Natural killer cell (primary cell): ENCODE data around the gene NMUR1. TPM values are rescaled to one million over a fixed set of nuclear protein-coding genes. Genes with fewer than 3 reads are reported as not detected.
"Not testable (repeated sequence)": the region's sequence is repeated elsewhere in the genome, so short reads cannot be mapped to it uniquely, and the experiment has no call there.

Experiments
- ATAC-seq, 3 donors: fragments of 150-1000 bp in 2 of 3; fragments of 200-7000 bp in 1 of 3; cut with Tn5 transposase; 1 replicate in 1 of 3; 2 replicates in 2 of 3; pipeline ENCODE4 v1.10.0; 2021; ENCODE audit warnings: mild to moderate bottlenecking in 2 of 3, moderate library complexity in 2 of 3
- DNase-seq, 2 donors: peaks; one replicate each; pipeline versions ENCODE4 v3.0.0 to v3.0.0-alpha.2; 2013 to 2021; ENCODE audit warnings: mixed read lengths in 1 of 2
- H3K27ac ChIP-seq: one replicate; pipeline ENCODE4 v1.5.1; 2013; ENCODE audit warnings: mild to moderate bottlenecking, low read length
- H3K27me3 ChIP-seq: one replicate; pipeline ENCODE4 v1.6.1; 2013; ENCODE audit warnings: low read length; ENCODE audit not compliant: control insufficient read depth, insufficient read depth
- H3K36me3 ChIP-seq: one replicate; pipeline ENCODE4 v1.6.1; 2013; ENCODE audit warnings: low read length; ENCODE audit not compliant: control insufficient read depth, insufficient read depth
- H3K4me1 ChIP-seq: one replicate; pipeline ENCODE4 v1.6.1; 2013; ENCODE audit warnings: low read length; ENCODE audit not compliant: control insufficient read depth, insufficient read depth
- H3K4me3 ChIP-seq: one replicate; pipeline ENCODE4 v1.5.1; 2013; ENCODE audit warnings: low read length
- H3K9me3 ChIP-seq: one replicate; pipeline ENCODE4 v1.6.1; 2013; ENCODE audit warnings: low read length; ENCODE audit not compliant: control insufficient read depth, insufficient read depth
- H3K27ac Mint-ChIP-seq, 2 donors: one replicate each; pipeline ENCODE4 v1.8.0; 2022; ENCODE audit warnings: mild to moderate bottlenecking in 2 of 2, mixed read lengths in 2 of 2, moderate library complexity in 1 of 2
- H3K27me3 Mint-ChIP-seq, 2 donors: one replicate each; pipeline ENCODE4 v1.8.0; 2022; ENCODE audit warnings: low read depth in 2 of 2, mixed read lengths in 2 of 2
- H3K36me3 Mint-ChIP-seq: one replicate; pipeline ENCODE4 v1.8.0; 2022; ENCODE audit warnings: mixed read lengths
- H3K4me1 Mint-ChIP-seq, 2 donors: one replicate each; pipeline ENCODE4 v1.8.0; 2022; ENCODE audit warnings: mixed read lengths in 2 of 2
- H3K4me3 Mint-ChIP-seq: one replicate; pipeline ENCODE4 v1.8.0; 2022; ENCODE audit warnings: mild to moderate bottlenecking, moderate library complexity, mixed read lengths
- H3K9me3 Mint-ChIP-seq, 2 donors: one replicate each; pipeline ENCODE4 v1.8.0; 2022; ENCODE audit warnings: mixed read lengths in 2 of 2
- CTCF ChIP-seq: fragments of 200-600 bp; IDR thresholded peaks from one replicate; pipeline ENCODE4 v1.8.0; 2022; ENCODE audit warnings: antibody characterized with exemption
- WGBS: methylation state at CpG from one replicate; pipeline ENCODE4 v1.1.7; 2013; ENCODE audit warnings: missing lambda C conversion rate; ENCODE audit not compliant: insufficient coverage; 5-methylcytosine and 5-hydroxymethylcytosine counted together
- intact Hi-C: fragments of 100-400 bp; cut with micrococcal nuclease; formaldehyde crosslinking; loops from one replicate; pipeline ENCODE4 v1.14.2; 2022
- total RNA-seq, 4 donors: library from RNA; stranded (reverse); fragments of 120-200 nt in 1 of 4; gene quantifications; one replicate each; pipeline versions ENCODE4 v1.2.3 to v1.2.4, GENCODE V29; 2013 to 2022

The NMUR1 gene
- total RNA-seq, 3 donors from 2014 or later (not counting 1 experiment from before 2014, with no cell fraction given): 67.4 to 103 (median 80.2) TPM

DNA sequence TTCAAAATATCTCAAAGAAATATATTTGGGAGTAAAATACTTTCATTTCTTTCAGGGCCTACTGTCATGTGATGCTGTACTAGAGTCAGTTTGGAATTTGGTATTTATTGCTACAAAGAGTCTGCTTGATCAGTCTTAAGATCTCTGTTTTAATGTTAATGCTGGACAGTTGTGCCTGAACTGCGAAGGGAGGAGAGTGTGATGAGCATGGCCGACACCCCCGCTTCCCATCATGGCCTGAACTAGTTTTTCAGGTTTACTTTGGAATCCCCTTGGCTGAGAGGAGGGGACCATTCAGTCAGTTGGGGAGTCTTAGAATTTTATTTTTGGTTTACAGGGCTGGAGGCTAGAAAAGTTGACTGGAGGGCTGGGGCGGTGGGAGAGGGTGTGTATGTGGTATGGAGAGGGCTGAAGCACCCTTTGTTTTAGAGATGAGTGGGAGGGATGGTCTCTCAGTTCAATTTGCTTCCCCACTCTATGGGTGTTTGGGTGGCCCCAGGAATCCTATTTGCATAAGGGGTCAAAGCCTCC lies 41.5 kb upstream of the NMUR1 start:
- Mint-ChIP-seq H3K27ac (no peak overlapping the region), H3K4me3 (no peak overlapping the region), H3K27me3 (no peaks in the 10 kb centered on the region), H3K36me3 (no peaks in the 10 kb centered on the region), H3K4me1 (peaks cover 18 to 22% of the 10 kb centered on the region in 2 donors), H3K9me3 (no peaks in the 10 kb centered on the region)
- Histone ChIP-seq H3K4me3 (no peak overlapping the region), H3K9me3 (no peaks in the 10 kb centered on the region), H3K27ac (no peak overlapping the region), H3K36me3 (no peaks in the 10 kb centered on the region), H3K4me1 (peaks cover 12% of the 10 kb centered on the region), H3K27me3 (no peaks in the 10 kb centered on the region)
- no peak for DNase-seq
- intact Hi-C loops: no loop called here
- ATAC-seq: no peak
- WGBS: 98% methylated on average over 4 of the region's 4 CpGs
- no peak for TF ChIP-seq CTCF

DNA sequence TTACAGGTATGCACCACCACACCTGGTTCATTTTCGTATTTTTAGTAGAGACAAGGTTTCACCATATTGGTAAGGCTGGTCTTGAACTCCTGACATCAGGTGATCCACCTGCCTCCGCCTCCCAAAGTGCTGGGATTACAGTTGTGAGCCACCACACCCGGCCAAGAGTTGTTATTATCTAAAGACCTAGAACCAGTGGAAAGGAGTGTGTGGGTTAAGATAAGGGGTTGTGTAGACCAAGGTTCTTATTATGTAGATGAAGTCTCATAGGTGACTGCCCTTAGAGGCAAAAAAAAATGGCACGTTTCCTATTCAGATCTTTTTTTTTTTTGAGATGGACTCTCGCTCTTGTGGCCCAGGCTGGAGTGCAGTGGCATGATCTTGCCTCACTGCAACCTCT lies 40.7 kb upstream of the NMUR1 start:
- H3K27me3 Mint-ChIP-seq, H3K4me1 ChIP-seq, H3K36me3 ChIP-seq, H3K27ac Mint-ChIP-seq, H3K27me3 ChIP-seq, ATAC-seq, H3K27ac ChIP-seq, intact Hi-C loops, H3K4me3 Mint-ChIP-seq, DNase-seq, H3K4me3 ChIP-seq, H3K9me3 Mint-ChIP-seq, H3K36me3 Mint-ChIP-seq, H3K9me3 ChIP-seq: not testable (repeated sequence)
- WGBS: 80% methylated on average over 5 of the region's 5 CpGs
- H3K4me1 Mint-ChIP-seq: peaks cover 10 to 17% of the 10 kb centered on the region in 2 donors

- H3K27ac Mint-ChIP-seq: no peak overlapping the region
- no peak for ATAC-seq
- no peak overlapping the region for H3K27ac ChIP-seq
Observed at GRCh38 chr2:231568785-231569435, 38.7 kb upstream of the NMUR1 start.

More at GRCh38 chr2:231568785-231569435, 38.7 kb upstream of the NMUR1 start:
- Histone ChIP-seq H3K4me1 (no peaks in the 10 kb centered on the region), H3K4me3 (no peak overlapping the region), H3K9me3 (no peaks in the 10 kb centered on the region), H3K27me3 (no peaks in the 10 kb centered on the region), H3K36me3 (no peaks in the 10 kb centered on the region)
- H3K9me3 Mint-ChIP-seq: no peaks in the 10 kb centered on the region
- 70% methylated on average over 7 of the region's 7 CpGs for WGBS
- peaks cover 0 to 8% of the 10 kb centered on the region in 2 donors for H3K4me1 Mint-ChIP-seq
- no peak overlapping the region for H3K4me3 Mint-ChIP-seq
- no peaks in the 10 kb centered on the region for H3K36me3 Mint-ChIP-seq
- TF ChIP-seq CTCF: no peak
- no peak for DNase-seq
- intact Hi-C loops: no loop called here
- no peaks in the 10 kb centered on the region for H3K27me3 Mint-ChIP-seq
